Subcutaneous abdominal adipose tissue (tissue), 5 donors: Measurements from ENCODE around the gene ATP13A5.

Experiments
- H3K27ac ChIP-seq: one replicate; pipeline ENCODE4 v1.7.0; 2013; ENCODE audit warnings: low read depth, mild to moderate bottlenecking, inconsistent platforms, low read length, moderate library complexity
- H3K27me3 ChIP-seq, 5 donors: one replicate each; pipeline ENCODE4 v1.7.0; 2013; ENCODE audit warnings: low read length in 5 of 5, inconsistent platforms in 1 of 5; ENCODE audit not compliant: control insufficient read depth in 5 of 5, insufficient read depth in 4 of 5
- H3K36me3 ChIP-seq, 5 donors: one replicate each; pipeline ENCODE4 v1.7.0; 2013; ENCODE audit warnings: low read length in 5 of 5; ENCODE audit not compliant: control insufficient read depth in 5 of 5, insufficient read depth in 5 of 5
- H3K4me1 ChIP-seq, 5 donors: one replicate each; pipeline ENCODE4 v1.7.0; 2013; ENCODE audit warnings: low read length in 5 of 5, mild to moderate bottlenecking in 3 of 5, moderate library complexity in 1 of 5; ENCODE audit not compliant: control insufficient read depth in 5 of 5, insufficient read depth in 5 of 5
- H3K4me3 ChIP-seq, 5 donors: one replicate each; pipeline ENCODE4 v1.7.0; 2013; ENCODE audit warnings: low read length in 5 of 5, low read depth in 1 of 5
- H3K9ac ChIP-seq, 5 donors: one replicate each; pipeline ENCODE4 v1.7.0; 2013; ENCODE audit warnings: low read length in 5 of 5, mild to moderate bottlenecking in 4 of 5, moderate library complexity in 3 of 5
- H3K9me3 ChIP-seq, 5 donors: one replicate each; pipeline ENCODE4 v1.7.0; 2013; ENCODE audit warnings: low read length in 5 of 5; ENCODE audit not compliant: control insufficient read depth in 5 of 5
- donor health status: healthy.
- donor health status: healthy.
- donor health status: healthy.
- donor health status: healthy.
- donor health status: healthy.

ATP13A5 gene

DNA sequence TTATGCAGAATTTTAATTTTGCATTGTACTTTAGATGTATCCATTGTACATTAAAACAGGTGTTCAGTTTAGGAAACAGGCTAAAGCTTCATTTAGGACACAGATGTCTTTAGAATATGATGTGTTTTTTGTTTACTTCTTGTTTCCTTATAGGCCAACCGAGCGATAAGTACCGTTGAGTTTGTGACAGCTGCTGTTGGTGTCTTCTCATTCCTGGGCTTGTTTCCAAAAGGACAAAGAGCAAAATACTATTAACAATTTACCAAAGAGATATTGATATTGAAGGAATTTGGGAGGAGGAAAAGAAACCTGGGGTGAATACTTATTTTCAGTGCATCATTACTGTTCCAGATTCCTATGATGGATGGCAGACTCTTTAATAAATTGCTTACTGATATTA is 108.1 kb downstream of the ATP13A5 start:
- Histone ChIP-seq H3K27me3 (no peaks in the 10 kb centered on the region), H3K4me3 (no peak overlapping the region), H3K36me3 (no peaks in the 10 kb centered on the region), H3K27ac (no peak overlapping the region), H3K9me3 (no peaks in the 10 kb centered on the region), H3K4me1 (peaks cover 0 to 3% (median 0%) of the 10 kb centered on the region in 5 donors), H3K9ac (no peak overlapping the region)

DNA sequence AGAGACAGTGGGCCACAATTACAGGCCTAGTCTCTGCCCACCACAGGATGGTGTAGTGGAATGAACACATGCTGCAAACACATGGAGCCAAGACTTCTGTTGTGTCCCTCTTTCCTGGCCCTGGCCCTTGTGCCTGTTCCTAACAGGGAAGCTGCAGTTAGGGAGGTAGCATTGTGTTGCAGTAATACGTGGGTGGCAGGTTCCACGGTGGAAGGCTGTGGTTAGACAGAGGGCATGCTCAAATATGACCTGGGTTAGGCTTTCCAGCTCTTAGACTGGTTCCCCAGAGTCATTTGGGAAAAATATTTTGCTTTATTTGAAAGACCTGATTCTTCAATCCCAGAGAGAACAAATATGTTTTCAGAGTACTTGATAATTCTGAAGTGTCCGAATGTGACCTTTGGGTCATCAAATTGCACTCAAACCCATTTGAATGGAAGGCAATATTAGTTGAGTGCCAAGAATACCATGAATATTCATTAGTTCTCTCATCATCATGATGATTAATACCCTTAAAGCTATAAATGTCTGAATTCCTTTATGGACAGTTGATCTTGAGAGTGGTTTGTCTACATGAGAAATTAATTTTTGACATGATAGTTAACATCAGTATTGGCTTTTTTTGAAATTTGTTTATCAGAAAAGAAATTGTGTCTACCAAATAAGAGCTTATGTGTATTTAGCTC is 109.1 kb downstream of the ATP13A5 start:
- Histone ChIP-seq H3K27ac (no peak overlapping the region), H3K4me3 (no peak overlapping the region), H3K27me3 (no peaks in the 10 kb centered on the region), H3K36me3 (no peaks in the 10 kb centered on the region), H3K9ac (no peak overlapping the region), H3K9me3 (no peaks in the 10 kb centered on the region), H3K4me1 (peaks cover 0 to 3% (median 0%) of the 10 kb centered on the region in 5 donors)

DNA sequence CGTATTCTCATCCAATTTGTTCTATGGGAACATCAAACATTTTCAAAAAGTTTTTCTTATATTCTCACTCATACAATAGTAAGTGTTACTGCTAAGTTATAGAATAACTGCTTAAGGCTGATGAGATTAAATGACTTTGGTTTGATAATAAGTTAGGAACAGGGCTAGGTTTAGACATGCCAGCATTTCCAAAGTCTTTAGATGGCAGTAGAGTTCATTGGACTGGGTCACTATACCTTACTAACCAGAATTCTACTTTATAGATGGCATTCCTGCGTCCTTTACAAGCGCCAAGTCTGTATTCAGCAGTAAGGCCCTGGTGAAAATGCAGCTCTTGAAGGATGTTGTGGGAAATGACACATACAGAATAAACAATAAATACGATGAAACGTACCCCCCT is 115.8 kb downstream of the ATP13A5 start:
- Histone ChIP-seq H3K36me3 (no peaks in the 10 kb centered on the region), H3K4me1 (no peaks in the 10 kb centered on the region)

DNA sequence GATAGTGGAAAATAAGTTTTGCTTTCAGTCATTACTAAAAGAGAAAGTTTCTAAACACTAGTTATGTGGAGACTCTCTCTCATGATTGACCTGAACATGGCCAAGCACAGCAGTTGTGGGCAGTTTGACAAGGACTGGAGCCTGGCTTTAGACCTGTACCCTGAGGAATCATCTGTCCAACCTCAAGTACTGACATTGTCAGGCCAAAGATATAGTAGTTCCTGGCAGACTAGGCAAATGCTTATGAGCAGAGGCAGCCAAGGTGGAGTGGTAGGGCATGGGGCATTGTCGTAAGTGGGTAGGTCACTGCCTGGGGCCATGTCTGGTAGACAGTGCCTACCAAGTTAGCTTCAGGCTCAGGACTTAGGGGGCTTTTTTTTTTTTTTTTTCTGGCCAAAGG is 116.6 kb downstream of the ATP13A5 start:
- no peaks in the 10 kb centered on the region for H3K36me3 ChIP-seq
- H3K27me3 ChIP-seq = no peaks in the 10 kb centered on the region
- no peak overlapping the region for H3K4me3 ChIP-seq
- H3K9ac ChIP-seq = no peak overlapping the region
- H3K4me1 ChIP-seq = no peaks in the 10 kb centered on the region
- H3K27ac ChIP-seq = no peak overlapping the region
- H3K9me3 ChIP-seq = no peaks in the 10 kb centered on the region

More for the DNA sequence above, 115.8 kb downstream of the ATP13A5 start:
- H3K9ac ChIP-seq = no peak overlapping the region
- no peaks in the 10 kb centered on the region for H3K27me3 ChIP-seq
- H3K9me3 ChIP-seq = no peaks in the 10 kb centered on the region
- H3K4me3 ChIP-seq = no peak overlapping the region
- no peak overlapping the region for H3K27ac ChIP-seq

DNA sequence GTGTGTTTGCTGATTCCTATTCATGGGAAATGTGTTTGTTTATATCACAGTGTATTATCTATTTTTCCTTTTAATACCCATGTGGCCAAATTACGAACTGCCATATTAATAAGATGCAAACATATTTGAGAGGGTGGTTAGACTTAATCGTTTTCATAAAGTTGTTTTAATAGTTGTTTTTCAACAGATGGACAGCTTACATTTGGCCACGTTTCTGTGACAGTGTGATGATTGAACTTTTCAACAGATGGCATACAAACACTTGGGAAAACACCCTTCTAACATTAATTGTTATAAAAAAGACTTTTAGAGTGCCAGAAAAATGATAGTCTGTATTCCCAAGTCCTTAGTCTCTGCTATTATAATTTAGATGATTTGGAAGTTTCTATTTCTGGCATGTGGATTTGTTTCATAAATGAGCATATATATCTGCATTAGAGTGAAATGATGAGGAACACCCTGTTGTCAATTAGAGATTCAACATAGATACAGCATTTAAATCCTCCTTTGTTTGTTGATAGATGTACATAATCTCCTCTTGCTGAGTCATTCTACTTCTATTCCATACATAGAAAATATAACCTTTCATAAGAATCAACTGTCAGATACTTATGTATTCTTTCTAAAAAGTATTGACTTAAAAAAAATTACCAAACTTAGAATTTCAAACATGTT is 124.4 kb downstream of the ATP13A5 start:
- Histone ChIP-seq H3K4me1 (no peaks in the 10 kb centered on the region), H3K36me3 (no peaks in the 10 kb centered on the region), H3K9me3 (peaks cover 0 to 14% (median 6%) of the 10 kb centered on the region in 5 donors), H3K9ac (no peak overlapping the region), H3K4me3 (no peak overlapping the region), H3K27me3 (no peaks in the 10 kb centered on the region), H3K27ac (no peak overlapping the region)

DNA sequence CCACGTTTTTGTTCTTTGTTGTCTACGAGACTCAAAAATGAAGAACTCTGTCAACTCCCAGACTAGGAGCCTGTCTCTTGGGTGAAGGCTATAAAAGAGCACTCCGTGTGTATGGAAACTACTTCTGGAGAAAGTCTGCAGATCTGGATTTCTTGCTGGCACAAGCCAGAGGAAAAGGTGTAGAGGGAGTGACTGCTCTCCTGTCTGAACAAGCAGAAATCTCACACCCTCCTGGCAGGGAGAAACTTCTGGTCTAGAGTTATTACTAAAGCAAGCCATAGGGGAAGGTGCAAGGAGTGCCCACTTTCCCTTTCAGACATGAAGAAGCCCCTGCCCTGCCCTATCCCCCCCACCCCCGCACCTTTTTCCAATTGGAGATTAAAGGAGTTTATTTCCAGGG is 128.1 kb downstream of the ATP13A5 start:
- no peak overlapping the region for H3K9ac ChIP-seq
- no peaks in the 10 kb centered on the region for H3K27me3 ChIP-seq
- H3K27ac ChIP-seq = no peak overlapping the region
- H3K4me3 ChIP-seq = no peak overlapping the region
- no peaks in the 10 kb centered on the region for H3K4me1 ChIP-seq
- H3K36me3 ChIP-seq = no peaks in the 10 kb centered on the region
- peaks cover 0 to 28% (median 14%) of the 10 kb centered on the region in 5 donors for H3K9me3 ChIP-seq

DNA sequence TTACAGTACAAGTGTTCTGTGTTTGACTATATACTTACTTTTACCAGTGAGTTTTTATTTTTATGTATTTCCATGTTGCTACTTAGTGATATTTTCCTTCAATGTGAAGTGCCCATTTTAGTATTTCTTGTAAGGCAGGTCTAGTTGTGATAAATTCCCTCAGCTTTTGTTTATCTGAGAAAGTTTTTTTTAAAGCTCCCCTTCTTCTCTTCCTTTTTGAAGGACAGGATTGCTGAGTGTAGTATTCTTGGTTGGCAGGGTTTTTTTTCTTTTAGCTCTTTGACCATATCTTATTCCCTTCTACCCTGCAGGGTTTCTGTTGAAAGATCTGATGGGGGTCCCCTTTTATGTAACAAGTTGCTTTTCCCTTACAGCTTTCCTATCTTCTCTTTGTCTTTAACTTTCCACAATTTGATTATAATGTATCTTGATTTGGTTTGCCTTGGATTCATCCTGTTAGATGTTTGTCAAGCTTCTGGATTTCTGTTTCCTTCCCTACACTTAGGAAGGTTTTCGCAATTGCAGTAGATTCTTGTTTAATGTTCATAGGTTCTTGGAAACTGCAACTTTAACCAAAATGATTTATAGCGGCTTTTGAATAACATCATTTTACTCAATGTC is 129.6 kb downstream of the ATP13A5 start:
- peaks cover 0 to 28% (median 14%) of the 10 kb centered on the region in 5 donors for H3K9me3 ChIP-seq
- H3K4me3 ChIP-seq = no peak overlapping the region

DNA sequence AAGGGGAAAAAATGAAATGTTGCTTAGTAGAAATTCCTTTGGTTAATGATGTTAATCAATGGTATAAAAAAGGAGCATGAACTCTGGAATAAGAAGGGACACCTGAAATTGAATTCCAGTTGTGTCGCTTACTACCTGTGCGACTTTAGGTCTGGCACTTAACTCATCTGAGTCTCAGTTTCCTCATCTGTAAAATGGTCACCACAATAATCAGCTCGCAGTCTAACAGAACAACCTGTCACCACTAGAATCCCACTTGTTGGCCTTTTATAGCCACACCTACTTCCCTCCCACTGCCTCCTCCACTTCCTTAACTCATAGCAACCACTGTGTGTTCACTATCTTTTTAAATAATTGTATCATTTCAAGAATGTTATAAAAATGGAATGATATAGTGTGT is 135.0 kb downstream of the ATP13A5 start:
- no peak overlapping the region for H3K9ac ChIP-seq
- H3K9me3 ChIP-seq = peaks cover 0 to 14% (median 8%) of the 10 kb centered on the region in 5 donors
- no peak overlapping the region for H3K4me3 ChIP-seq
- H3K4me1 ChIP-seq = peaks cover 0 to 17% (median 10%) of the 10 kb centered on the region in 5 donors
- no peak overlapping the region for H3K27ac ChIP-seq
- H3K36me3 ChIP-seq = no peaks in the 10 kb centered on the region
- no peaks in the 10 kb centered on the region for H3K27me3 ChIP-seq

More for the DNA sequence above, 129.6 kb downstream of the ATP13A5 start:
- H3K27ac ChIP-seq = no peak overlapping the region
- no peaks in the 10 kb centered on the region for H3K36me3 ChIP-seq
- no peaks in the 10 kb centered on the region for H3K27me3 ChIP-seq
- no peaks in the 10 kb centered on the region for H3K4me1 ChIP-seq
- H3K9ac ChIP-seq = no peak overlapping the region

DNA sequence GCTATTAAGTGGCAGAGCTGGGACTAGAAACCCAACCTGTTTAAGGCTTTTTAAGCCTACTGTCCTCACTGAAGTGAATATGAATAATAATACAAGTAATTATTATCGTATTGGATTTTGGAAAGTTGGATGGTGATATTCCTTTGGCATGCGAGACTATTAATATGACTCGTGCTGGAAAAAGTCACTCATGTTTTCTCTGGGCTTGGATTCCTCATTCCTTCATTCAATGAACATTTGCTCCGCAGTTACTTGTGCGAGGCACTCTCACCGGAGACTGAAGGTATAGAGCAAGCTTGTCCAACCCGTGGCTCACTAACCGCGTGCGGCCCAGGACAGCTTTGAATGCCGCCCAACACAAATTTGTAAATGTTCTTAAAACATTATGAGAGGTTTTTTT is 136.8 kb downstream of the ATP13A5 start:
- Histone ChIP-seq H3K27ac (no peak overlapping the region), H3K9ac (no peak overlapping the region), H3K4me3 (peak overlapping the region; percentile 42 to 76 (median 51)), H3K27me3 (no peaks in the 10 kb centered on the region), H3K9me3 (no peaks in the 10 kb centered on the region), H3K36me3 (no peaks in the 10 kb centered on the region), H3K4me1 (peaks cover 0 to 17% (median 10%) of the 10 kb centered on the region in 5 donors)
